Fibroblast of lung (primary cell): ENCODE measurements around the gene SRR. TPM values are rescaled to one million over a fixed set of nuclear protein-coding genes. Genes with fewer than 3 reads are reported as not detected.

Source experiments
- DNase-seq, 2 donors: peaks; one replicate each; pipeline versions ENCODE4 v3.0.0 to v3.0.0-alpha.2; 2010; ENCODE audit warnings: low read depth in 2 of 2
- H2AFZ ChIP-seq: 2 replicates; pipeline ENCODE4 v1.5.1; 2012; ENCODE audit warnings: low read length, control low read depth, inconsistent platforms
- H3K27ac ChIP-seq: 2 replicates; pipeline ENCODE4 v1.5.1; 2011; ENCODE audit warnings: low read length, control low read depth; ENCODE audit not compliant: insufficient read depth
- H3K27me3 ChIP-seq: 2 replicates; pipeline ENCODE4 v1.5.1; 2011; ENCODE audit warnings: mild to moderate bottlenecking, low read length; ENCODE audit not compliant: control insufficient read depth, insufficient read depth
- H3K36me3 ChIP-seq: 2 replicates; pipeline ENCODE4 v1.5.1; 2011; ENCODE audit warnings: low read length; ENCODE audit not compliant: control insufficient read depth, insufficient read depth
- H3K4me1 ChIP-seq: 2 replicates; pipeline ENCODE4 v1.5.1; 2011; ENCODE audit warnings: low read length; ENCODE audit not compliant: control insufficient read depth, insufficient read depth; ENCODE audit errors: extremely low read depth
- H3K4me2 ChIP-seq: 2 replicates; pipeline ENCODE4 v1.5.1; 2011; ENCODE audit warnings: low read length, control low read depth; ENCODE audit not compliant: insufficient read depth; ENCODE audit errors: extremely low read depth
- H3K4me3 ChIP-seq, 4 experiments: fragments of 200-600 bp in 1 of 4; sonication (generic) in 1 of 4; replicated peaks in 1 of 4; 2 replicates each; pipeline ENCODE4 v1.5.1; 2011 to 2016; ENCODE audit warnings: low read length in 4 of 4, low read depth in 3 of 4, mild to moderate bottlenecking in 3 of 4, control low read depth in 2 of 4, inconsistent platforms in 1 of 4, mixed read lengths in 1 of 4; ENCODE audit not compliant: insufficient read depth in 1 of 4; ENCODE audit errors: control extremely low read depth in 1 of 4
- H3K79me2 ChIP-seq: 2 replicates; pipeline ENCODE4 v1.5.1; 2012; ENCODE audit warnings: mild to moderate bottlenecking, low read length, inconsistent platforms; ENCODE audit not compliant: control insufficient read depth, insufficient read depth
- H3K9ac ChIP-seq: 2 replicates; pipeline ENCODE4 v1.5.1; 2011; ENCODE audit warnings: mild to moderate bottlenecking, low read length, control low read depth; ENCODE audit not compliant: insufficient read depth
- H3K9me3 ChIP-seq: 2 replicates; pipeline ENCODE4 v1.5.1; 2012; ENCODE audit warnings: low read depth, low read length; ENCODE audit not compliant: control insufficient read depth, insufficient read depth
- H4K20me1 ChIP-seq: 2 replicates; pipeline ENCODE4 v1.5.1; 2011; ENCODE audit warnings: low read length; ENCODE audit not compliant: control insufficient read depth, insufficient read depth; ENCODE audit errors: extremely low read depth
- CTCF ChIP-seq, 2 donors: IDR thresholded peaks in 1 of 2; conservative IDR thresholded peaks in 1 of 2; 1 replicate in 1 of 2; 2 replicates in 1 of 2; pipeline ENCODE4 v1.5.1; 2011 to 2012; ENCODE audit warnings: low read length in 2 of 2, control low read depth in 1 of 2, inconsistent platforms in 1 of 2, low read depth in 1 of 2, mild to moderate bottlenecking in 1 of 2
- EZH2 ChIP-seq: IDR thresholded peaks from 2 replicates; pipeline ENCODE4 v1.5.1; 2012; ENCODE audit warnings: low read length, control low read depth, mild to moderate bottlenecking; ENCODE audit errors: missing control alignments
- polyA plus RNA-seq, 2 donors: library from polyadenylated mRNA; depleted of rRNA in 1 of 2; stranded (reverse) in 1 of 2; unstranded in 1 of 2; fragments of >200 nt; gene quantifications; 2 replicates each; pipeline ENCODE4 v1.2.1, GENCODE V29; 2011 to 2012; ENCODE audit warnings: missing spikeins in 1 of 2
- total RNA-seq: library from RNA; depleted of rRNA; stranded (reverse); fragments of >200 nt; gene quantifications from 2 replicates; pipeline ENCODE4 v1.2.1, GENCODE V29; 2014

SRR gene
- total and polyA plus RNA-seq, 2 donors (not counting 1 experiment from before 2014, with no cell fraction given) = 15.0 to 22.3 TPM

DNA sequence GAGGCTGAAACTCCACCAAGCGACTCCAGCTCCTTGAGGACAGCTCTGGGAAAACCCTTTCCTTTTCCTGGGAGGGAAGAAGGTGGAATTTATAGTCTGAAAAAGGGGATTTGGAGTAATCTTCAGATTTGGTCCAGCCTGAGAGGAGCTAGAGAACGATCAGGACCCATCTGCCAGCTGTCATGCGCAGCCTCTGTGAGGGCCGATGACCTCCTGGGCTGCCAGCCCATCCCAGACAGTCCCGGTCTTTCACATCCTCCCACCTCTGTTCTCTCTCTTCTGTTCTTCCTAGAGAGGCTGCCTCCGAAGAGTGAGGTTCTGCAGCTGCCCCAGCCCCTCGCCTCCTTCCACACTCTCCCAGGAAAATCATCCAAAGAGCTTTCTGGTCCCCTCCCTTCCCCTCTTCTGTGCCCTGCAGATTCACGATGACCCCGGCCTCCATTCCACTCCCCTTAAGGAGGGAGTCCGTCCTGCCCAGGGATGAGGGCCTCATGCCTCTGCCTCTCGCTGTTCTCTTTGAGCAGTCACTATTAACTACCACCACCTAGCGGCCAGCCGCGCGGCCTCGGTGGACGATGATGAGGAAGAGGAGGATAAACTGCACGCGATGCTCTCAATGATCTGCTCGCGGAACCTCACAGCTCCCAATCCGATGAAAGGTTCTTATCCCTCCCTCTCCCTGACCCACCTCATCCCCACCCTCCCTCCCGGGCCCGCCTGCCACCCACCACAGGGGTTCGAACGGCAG, 63.2 kb downstream of the SRR start:
- peak in 1 of 2 donors; percentile 23 for TF ChIP-seq CTCF (conservative IDR thresholded peaks at IDR 0.05 in 1 of 2, IDR thresholded peaks at IDR 0.05 in 1 of 2; ENCODE audit: low read depth in 1 of 2, low read length in 2 of 2)
- no peak for TF ChIP-seq EZH2
- Histone ChIP-seq H3K9me3 (no peaks in the 10 kb centered on the region), H3K27ac (no peak overlapping the region), H3K4me1 (no peaks in the 10 kb centered on the region), H3K4me3 (no peak overlapping the region), H3K4me2 (no peak overlapping the region), H3K9ac (no peak overlapping the region), H4K20me1 (no peaks in the 10 kb centered on the region), H2AFZ (no peak overlapping the region), H3K27me3 (no peaks in the 10 kb centered on the region), H3K79me2 (no peaks in the 10 kb centered on the region), H3K36me3 (peaks cover 9% of the 10 kb centered on the region)
- no peak for DNase-seq

GRCh38 chr17:2368359-2368758, 64.6 kb downstream of the SRR start:
- no peak overlapping the region for H3K4me3 ChIP-seq
- no peaks in the 10 kb centered on the region for H3K27me3 ChIP-seq
- no peaks in the 10 kb centered on the region for H3K9me3 ChIP-seq
- H3K79me2 ChIP-seq = no peaks in the 10 kb centered on the region
- no peak overlapping the region for H3K9ac ChIP-seq
- H3K36me3 ChIP-seq = peaks cover 10% of the 10 kb centered on the region
- no peak overlapping the region for H3K4me2 ChIP-seq
- no peaks in the 10 kb centered on the region for H3K4me1 ChIP-seq
- TF ChIP-seq EZH2 (no peak), CTCF (conservative IDR thresholded peaks at IDR 0.05 in 1 of 2, IDR thresholded peaks at IDR 0.05 in 1 of 2; ENCODE audit: low read depth in 1 of 2, low read length in 2 of 2) (no peak)
- no peak overlapping the region for H3K27ac ChIP-seq
- H4K20me1 ChIP-seq = no peaks in the 10 kb centered on the region
- H2AFZ ChIP-seq = no peak overlapping the region
- DNase-seq = no peak

GRCh38 chr17:2369039-2369438, 65.3 kb downstream of the SRR start:
- Histone ChIP-seq H3K4me2 (no peak overlapping the region), H2AFZ (no peak overlapping the region), H3K79me2 (no peaks in the 10 kb centered on the region), H3K4me1 (no peaks in the 10 kb centered on the region), H3K36me3 (peaks cover 10% of the 10 kb centered on the region), H3K4me3 (no peak overlapping the region), H4K20me1 (no peaks in the 10 kb centered on the region), H3K27me3 (no peaks in the 10 kb centered on the region), H3K9me3 (no peaks in the 10 kb centered on the region), H3K27ac (no peak overlapping the region), H3K9ac (no peak overlapping the region)
- TF ChIP-seq EZH2 (no peak), CTCF (conservative IDR thresholded peaks at IDR 0.05 in 1 of 2, IDR thresholded peaks at IDR 0.05 in 1 of 2; ENCODE audit: low read depth in 1 of 2, low read length in 2 of 2) (no peak)
- DNase-seq = peak in 1 of 2 donors; percentile 28
